CD14-positive monocyte (primary cell): Measurements from ENCODE around the gene CNR1. TPM values are rescaled to one million over a fixed set of nuclear protein-coding genes. Genes with fewer than 3 reads are reported as not detected.

Experiments used
- DNase-seq, 3 donors: peaks; one replicate each; pipeline ENCODE4 v3.0.0-alpha.2; 2011 to 2022
- H2AFZ ChIP-seq: 2 replicates; pipeline ENCODE4 v1.6.0; 2012; ENCODE audit warnings: mild to moderate bottlenecking, low read depth, low read length, inconsistent platforms; ENCODE audit not compliant: insufficient read depth, poor library complexity, severe bottlenecking
- H3K27ac ChIP-seq, 2 donors: 1 replicate in 1 of 2; 2 replicates in 1 of 2; pipeline ENCODE4 v1.5.1; 2012 to 2013; ENCODE audit warnings: low read length in 2 of 2, control low read depth in 1 of 2, inconsistent platforms in 1 of 2, low read depth in 1 of 2, mild to moderate bottlenecking in 1 of 2
- H3K27me3 ChIP-seq, 2 donors: one replicate each; pipeline versions ENCODE4 v1.6.0 to v1.6.1; 2011 to 2013; ENCODE audit warnings: low read length in 2 of 2; ENCODE audit not compliant: control insufficient read depth in 2 of 2, insufficient read depth in 2 of 2
- H3K36me3 ChIP-seq, 2 donors: replicated peaks in 1 of 2; 1 replicate in 1 of 2; 2 replicates in 1 of 2; pipeline versions ENCODE4 v1.5.1 to v1.6.1; 2012 to 2013; ENCODE audit warnings: low read length in 2 of 2, control low read depth in 1 of 2, inconsistent platforms in 1 of 2, mild to moderate bottlenecking in 1 of 2; ENCODE audit not compliant: insufficient read depth in 2 of 2, control insufficient read depth in 1 of 2
- H3K4me1 ChIP-seq, 2 donors: 1 replicate in 1 of 2; 2 replicates in 1 of 2; pipeline versions ENCODE4 v1.5.1 to v1.6.1; 2012 to 2013; ENCODE audit warnings: low read length in 2 of 2, control low read depth in 1 of 2, inconsistent platforms in 1 of 2, mild to moderate bottlenecking in 1 of 2, moderate library complexity in 1 of 2; ENCODE audit not compliant: insufficient read depth in 2 of 2, control insufficient read depth in 1 of 2
- H3K4me2 ChIP-seq: replicated peaks from 2 replicates; pipeline ENCODE3; 2012; ENCODE audit warnings: low read length, moderate library complexity, mild to moderate bottlenecking; ENCODE audit not compliant: poor library complexity, severe bottlenecking; ENCODE audit errors: extremely low read depth
- H3K4me3 ChIP-seq, 3 experiments: fragments of 200-600 bp in 1 of 3; sonication (generic) in 1 of 3; replicated peaks in 1 of 3; 1 replicate in 2 of 3; 2 replicates in 1 of 3; pipeline ENCODE4 v1.5.1; 2011 to 2013; ENCODE audit warnings: low read length in 3 of 3, mild to moderate bottlenecking in 3 of 3, control low read depth in 2 of 3, low read depth in 2 of 3, inconsistent platforms in 1 of 3, moderate library complexity in 1 of 3
- H3K79me2 ChIP-seq: 2 replicates; pipeline ENCODE4 v1.6.0; 2012; ENCODE audit warnings: mild to moderate bottlenecking, control low read depth, inconsistent platforms, low read length, moderate library complexity; ENCODE audit not compliant: insufficient read depth
- H3K9ac ChIP-seq: 2 replicates; pipeline ENCODE4 v1.6.0; 2017; ENCODE audit warnings: low read length, mild to moderate bottlenecking; ENCODE audit not compliant: insufficient read depth, poor library complexity, severe bottlenecking
- H3K9me3 ChIP-seq, 2 donors: replicated peaks in 1 of 2; 1 replicate in 1 of 2; 2 replicates in 1 of 2; pipeline versions ENCODE4 v1.5.1 to v1.6.1; 2012 to 2013; ENCODE audit warnings: low read length in 2 of 2, control low read depth in 1 of 2; ENCODE audit not compliant: control insufficient read depth in 1 of 2, insufficient read depth in 1 of 2
- H4K20me1 ChIP-seq: 2 replicates; pipeline ENCODE4 v1.6.0; 2012; ENCODE audit warnings: mild to moderate bottlenecking, low read length, control low read depth, moderate library complexity; ENCODE audit not compliant: insufficient read depth
- H3K27ac Mint-ChIP-seq, 7 donors: one replicate each; pipeline ENCODE4 v1.8.0; 2020; ENCODE audit warnings: mild to moderate bottlenecking in 7 of 7, mixed read lengths in 7 of 7, moderate library complexity in 6 of 7, inconsistent platforms in 2 of 7
- H3K27me3 Mint-ChIP-seq, 3 donors: one replicate each; pipeline ENCODE4 v1.8.0; 2021 to 2022; ENCODE audit warnings: low read depth in 3 of 3, mild to moderate bottlenecking in 3 of 3, mixed read lengths in 3 of 3, moderate library complexity in 3 of 3, inconsistent platforms in 1 of 3
- H3K36me3 Mint-ChIP-seq, 2 donors: one replicate each; pipeline ENCODE4 v1.8.0; 2020; ENCODE audit warnings: mixed read lengths in 2 of 2, inconsistent platforms in 1 of 2, mild to moderate bottlenecking in 1 of 2
- H3K4me1 Mint-ChIP-seq: one replicate; pipeline ENCODE4 v1.8.0; 2020; ENCODE audit warnings: mild to moderate bottlenecking, mixed read lengths
- H3K4me3 Mint-ChIP-seq, 2 donors: one replicate each; pipeline ENCODE4 v1.8.0; 2020; ENCODE audit warnings: mild to moderate bottlenecking in 2 of 2, mixed read lengths in 2 of 2, moderate library complexity in 1 of 2
- H3K9me3 Mint-ChIP-seq, 7 donors: one replicate each; pipeline ENCODE4 v1.8.0; 2020 to 2022; ENCODE audit warnings: mixed read lengths in 7 of 7, mild to moderate bottlenecking in 6 of 7, moderate library complexity in 6 of 7, inconsistent platforms in 2 of 7
- WGBS: methylation state at CpG from one replicate; pipeline ENCODE4 v1.1.5; 2013; ENCODE audit warnings: missing lambda C conversion rate; ENCODE audit not compliant: insufficient coverage; 5-methylcytosine and 5-hydroxymethylcytosine counted together
- intact Hi-C, 2 donors: fragments of 100-400 bp; cut with micrococcal nuclease; formaldehyde crosslinking; loops; one replicate each; pipeline versions ENCODE4 v1.15.0 to v1.15.1; 2023
- polyA plus RNA-seq, 3 donors: library from polyadenylated mRNA; depleted of rRNA in 1 of 3; unstranded in 2 of 3; stranded (reverse) in 1 of 3; fragments of 300-500 nt in 2 of 3; fragments of >200 nt in 1 of 3; fragmentation: Illumina TruSeq in 2 of 3; gene quantifications; 1 replicate in 2 of 3; 2 replicates in 1 of 3; pipeline ENCODE4 v1.2.3, GENCODE V29; 2012 to 2021
- TF ChIP-seq, protein P1 (sequence below): fragments of 200-600 bp; IDR thresholded peaks from one replicate; pipeline ENCODE4 v1.8.0; 2022; ENCODE audit warnings: antibody characterized with exemption, mild to moderate bottlenecking

Gene CNR1
- polyA plus RNA-seq, 3 donors = 0.04 to 0.07 TPM; not detected in 1

DNA sequence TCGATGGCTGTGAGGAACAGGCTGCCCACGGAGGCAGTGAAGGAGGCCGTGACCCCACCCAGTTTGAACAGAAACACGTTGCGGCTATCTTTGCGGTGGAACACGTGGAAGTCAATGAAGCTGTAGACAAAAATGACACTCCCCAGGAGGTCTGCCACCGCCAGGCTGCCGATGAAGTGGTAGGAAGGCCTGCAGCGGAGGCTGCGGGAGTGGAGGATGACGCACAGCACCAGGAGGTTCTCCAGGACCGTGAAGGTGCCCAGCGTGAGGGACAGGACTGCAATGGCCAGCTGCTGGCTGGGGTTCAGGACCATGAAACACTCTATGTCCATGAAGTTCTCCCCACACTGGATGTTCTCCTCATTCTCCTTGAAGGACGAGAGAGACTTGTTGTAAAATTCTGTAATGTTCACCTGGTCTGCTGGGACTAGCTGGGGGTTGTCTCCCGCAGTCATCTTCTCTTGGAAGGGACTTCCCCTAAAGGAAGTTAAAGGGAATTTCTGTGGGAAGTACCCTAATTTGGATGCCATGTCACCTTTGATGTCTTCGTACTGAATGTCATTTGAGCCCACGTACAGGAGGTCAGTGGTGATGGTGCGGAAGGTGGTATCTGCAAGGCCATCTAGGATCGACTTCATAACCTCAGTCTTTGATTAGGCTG lies 21.4 kb downstream of the CNR1 start:
- Histone ChIP-seq H4K20me1 (no peaks in the 10 kb centered on the region), H3K79me2 (no peaks in the 10 kb centered on the region), H3K4me2 (no peak overlapping the region), H3K36me3 (no peaks in the 10 kb centered on the region), H3K27ac (no peak overlapping the region), H3K27me3 (no peaks in the 10 kb centered on the region), H3K9me3 (peaks cover 0 to 5% of the 10 kb centered on the region in 2 donors), H3K4me3 (no peak overlapping the region), H3K9ac (no peak overlapping the region), H2AFZ (no peak overlapping the region), H3K4me1 (no peaks in the 10 kb centered on the region)
- Mint-ChIP-seq H3K4me3 (no peak overlapping the region), H3K27me3 (peaks cover 0 to 4% (median 1%) of the 10 kb centered on the region in 3 donors), H3K36me3 (no peaks in the 10 kb centered on the region), H3K27ac (peak overlapping the region in 1 of 7 donors; percentile 5), H3K9me3 (peaks cover 0 to 8% (median 3%) of the 10 kb centered on the region in 7 donors), H3K4me1 (no peaks in the 10 kb centered on the region)
- intact Hi-C loops = no loop called here
- 93% methylated on average over 19 of the region's 20 CpGs for WGBS
- no peak for DNase-seq
- TF ChIP-seq, protein P1, sequence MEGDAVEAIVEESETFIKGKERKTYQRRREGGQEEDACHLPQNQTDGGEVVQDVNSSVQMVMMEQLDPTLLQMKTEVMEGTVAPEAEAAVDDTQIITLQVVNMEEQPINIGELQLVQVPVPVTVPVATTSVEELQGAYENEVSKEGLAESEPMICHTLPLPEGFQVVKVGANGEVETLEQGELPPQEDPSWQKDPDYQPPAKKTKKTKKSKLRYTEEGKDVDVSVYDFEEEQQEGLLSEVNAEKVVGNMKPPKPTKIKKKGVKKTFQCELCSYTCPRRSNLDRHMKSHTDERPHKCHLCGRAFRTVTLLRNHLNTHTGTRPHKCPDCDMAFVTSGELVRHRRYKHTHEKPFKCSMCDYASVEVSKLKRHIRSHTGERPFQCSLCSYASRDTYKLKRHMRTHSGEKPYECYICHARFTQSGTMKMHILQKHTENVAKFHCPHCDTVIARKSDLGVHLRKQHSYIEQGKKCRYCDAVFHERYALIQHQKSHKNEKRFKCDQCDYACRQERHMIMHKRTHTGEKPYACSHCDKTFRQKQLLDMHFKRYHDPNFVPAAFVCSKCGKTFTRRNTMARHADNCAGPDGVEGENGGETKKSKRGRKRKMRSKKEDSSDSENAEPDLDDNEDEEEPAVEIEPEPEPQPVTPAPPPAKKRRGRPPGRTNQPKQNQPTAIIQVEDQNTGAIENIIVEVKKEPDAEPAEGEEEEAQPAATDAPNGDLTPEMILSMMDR = no peak

DNA sequence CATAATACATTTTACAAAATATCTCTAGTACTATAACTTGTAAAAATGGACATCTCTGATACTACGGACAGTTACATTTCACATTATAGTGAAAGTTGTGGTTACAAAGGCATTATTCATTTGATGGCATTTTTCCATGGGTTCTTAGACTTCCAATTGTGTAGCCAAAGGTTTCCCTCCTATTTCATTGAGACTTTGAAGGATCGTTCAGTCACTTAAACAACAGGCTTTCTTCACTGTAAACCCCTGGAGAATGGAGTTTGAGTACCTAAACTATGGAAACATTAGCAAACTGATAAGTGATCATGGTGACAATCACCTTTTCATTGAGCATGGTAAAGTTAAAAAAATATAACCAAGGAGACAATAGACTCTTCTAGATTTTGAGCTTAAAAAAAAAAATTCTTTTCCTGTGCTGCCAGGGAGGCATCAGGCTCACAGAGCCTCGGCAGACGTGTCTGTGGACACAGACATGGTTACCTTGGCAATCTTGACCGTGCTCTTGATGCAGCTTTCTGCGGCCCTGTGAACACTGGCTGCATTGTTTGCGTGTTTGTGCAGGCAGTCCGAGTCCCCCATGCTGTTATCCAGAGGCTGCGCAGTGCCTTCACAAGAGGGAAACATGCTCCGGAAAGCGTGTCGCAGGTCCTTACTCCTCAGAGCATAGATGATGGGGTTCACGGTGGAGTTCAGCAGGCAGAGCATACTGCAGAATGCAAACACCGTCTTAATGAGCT lies 22.6 kb downstream of the CNR1 start:
- Histone ChIP-seq H3K4me2 (no peak overlapping the region), H3K9me3 (peaks cover 0 to 5% of the 10 kb centered on the region in 2 donors), H3K27me3 (no peaks in the 10 kb centered on the region), H3K4me1 (no peaks in the 10 kb centered on the region), H3K79me2 (no peaks in the 10 kb centered on the region), H3K27ac (no peak overlapping the region), H3K9ac (no peak overlapping the region), H3K36me3 (no peaks in the 10 kb centered on the region), H4K20me1 (no peaks in the 10 kb centered on the region), H3K4me3 (no peak overlapping the region), H2AFZ (no peak overlapping the region)
- intact Hi-C loops = no loop called here
- TF ChIP-seq, protein P1 = no peak
- Mint-ChIP-seq H3K9me3 (peaks cover 0 to 11% (median 3%) of the 10 kb centered on the region in 7 donors), H3K4me1 (no peaks in the 10 kb centered on the region), H3K36me3 (no peaks in the 10 kb centered on the region), H3K4me3 (no peak overlapping the region), H3K27ac (no peak overlapping the region), H3K27me3 (peaks cover 0 to 4% (median 1%) of the 10 kb centered on the region in 3 donors)
- no peak for DNase-seq
- WGBS = 96% methylated on average over 11 of the region's 14 CpGs
